HCEC 1CT (cell line): ENCODE measurements around the gene PTGIR.
"Not testable (repeated sequence)": the region's sequence is repeated elsewhere in the genome, so short reads cannot be mapped to it uniquely, and the experiment has no call there.

Source experiments
- DNase-seq: peaks from one replicate; pipeline ENCODE4 v3.0.0-alpha.2; 2017

Gene PTGIR

GRCh38 chr19:46637224-46637623 is 12.3 kb upstream of the PTGIR start:
- DNase-seq, result no peak

- no peak for DNase-seq
Measured at GRCh38 chr19:46635920-46636761, 11.3 kb upstream of the PTGIR start, which contains the start of gene GNG8. GNG8 (minus strand) TSS chr19:46636202; CDS start chr19:46634682, 1,520 bp downstream.

- no peak for DNase-seq
Measured at GRCh38 chr19:46634656-46635218, 9.8 kb upstream of the PTGIR start.

- peak; percentile 39 for DNase-seq
Measured at GRCh38 chr19:46634045-46634655, 9.3 kb upstream of the PTGIR start.

- DNase-seq, result no peak
Measured at GRCh38 chr19:46633130-46633529, 8.2 kb upstream of the PTGIR start.

- peak; percentile 28 for DNase-seq
Measured at GRCh38 chr19:46631481-46631880, 6.6 kb upstream of the PTGIR start.

GRCh38 chr19:46630586-46631205 is 5.8 kb upstream of the PTGIR start:
- DNase-seq, result no peak

- no peak for DNase-seq
Measured at GRCh38 chr19:46629546-46630025, 4.7 kb upstream of the PTGIR start.

GRCh38 chr19:46628970-46629369 is 4.1 kb upstream of the PTGIR start:
- DNase-seq, result not testable (repeated sequence)

- no peak for DNase-seq
Measured at GRCh38 chr19:46626446-46626845, 1.6 kb upstream of the PTGIR start.

GRCh38 chr19:46625731-46626130 is 842 bp upstream of the PTGIR start:
- DNase-seq, result no peak

GRCh38 chr19:46623915-46624502 is 880 bp downstream of the PTGIR start:
- no peak for DNase-seq

GRCh38 chr19:46622118-46622446 is 2.8 kb downstream of the PTGIR start:
- no peak for DNase-seq

GRCh38 chr19:46621191-46622117 is 3.4 kb downstream of the PTGIR start:
- DNase-seq, result no peak

- DNase-seq, result no peak
Measured at GRCh38 chr19:46620716-46621115, 4.2 kb downstream of the PTGIR start.

- DNase-seq, result no peak
Measured at GRCh38 chr19:46620267-46620666, 4.6 kb downstream of the PTGIR start.

GRCh38 chr19:46618670-46619231 is 6.1 kb downstream of the PTGIR start:
- peak; percentile 21 for DNase-seq

- DNase-seq, result no peak
Measured at GRCh38 chr19:46617601-46618000, 7.3 kb downstream of the PTGIR start.

GRCh38 chr19:46616631-46617322 is 8.1 kb downstream of the PTGIR start:
- peak; percentile 26 for DNase-seq

GRCh38 chr19:46615966-46616365 is 8.9 kb downstream of the PTGIR start:
- DNase-seq, result no peak
